GM12878 (cell line): ENCODE measurements around the gene ID3. TPM values are rescaled to one million over a fixed set of nuclear protein-coding genes. Genes with fewer than 3 reads are reported as not detected.
A peak's percentile ranks its signal among the peaks of the same experiment; 100 is the strongest.

Experiments used
- BMI1 ChIP-seq: fragments of 450-650 bp; IDR thresholded peaks from 2 replicates; pipeline ENCODE4 v1.6.1; 2016; ENCODE audit warnings: mild to moderate bottlenecking, moderate library complexity, borderline replicate concordance
- CREM ChIP-seq: IDR thresholded peaks from 2 replicates; pipeline ENCODE4 v1.6.1; 2014; ENCODE audit warnings: antibody characterized with exemption, low read depth
- EGR1 ChIP-seq, 2 experiments: IDR thresholded peaks; 1 replicate in 1 of 2; 2 replicates in 1 of 2; pipeline ENCODE4 v1.6.1; 2011 to 2012; ENCODE audit warnings: low read depth in 2 of 2, low read length in 2 of 2, borderline replicate concordance in 1 of 2, mild to moderate bottlenecking in 1 of 2, moderate library complexity in 1 of 2
- EZH2 ChIP-seq: IDR thresholded peaks from 2 replicates; pipeline ENCODE4 v1.6.1; 2012; ENCODE audit warnings: low read depth, mild to moderate bottlenecking, control low read depth, inconsistent platforms, low read length, borderline replicate concordance; ENCODE audit not compliant: control insufficient read depth
- GATAD2B ChIP-seq: fragments of 450-650 bp; conservative IDR thresholded peaks from 2 replicates; pipeline ENCODE4 v1.6.1; 2017; ENCODE audit warnings: low read depth, mild to moderate bottlenecking, moderate library complexity
- HDAC6 ChIP-seq: fragments of 200-600 bp; sonication (generic); IDR thresholded peaks from one replicate; pipeline ENCODE4 v1.8.0; 2017; ENCODE audit warnings: antibody characterized with exemption; ENCODE audit not compliant: unreplicated experiment
- IKZF1 ChIP-seq: fragments of 450-650 bp; conservative IDR thresholded peaks from 2 replicates; pipeline ENCODE4 v1.6.1; 2017; ENCODE audit warnings: antibody characterized with exemption, mild to moderate bottlenecking
- LARP7 ChIP-seq: fragments of 450-650 bp; IDR thresholded peaks from 2 replicates; pipeline ENCODE4 v1.6.1; 2017; ENCODE audit warnings: mild to moderate bottlenecking
- MEF2B ChIP-seq: fragments of 450-650 bp; IDR thresholded peaks from 2 replicates; pipeline ENCODE4 v1.6.1; 2018; ENCODE audit warnings: mild to moderate bottlenecking, moderate library complexity; ENCODE audit not compliant: partially characterized antibody, poor library complexity, severe bottlenecking
- MTA3 ChIP-seq: IDR thresholded peaks from 2 replicates; pipeline ENCODE4 v1.6.1; 2012; ENCODE audit warnings: low read length, inconsistent platforms, borderline replicate concordance
- POLR2A ChIP-seq: IDR thresholded peaks from 2 replicates; pipeline ENCODE4 v1.6.1; 2011; ENCODE audit warnings: low read depth, mild to moderate bottlenecking, low read length
- RB1 ChIP-seq: fragments of 450-650 bp; formaldehyde crosslinking; IDR thresholded peaks from 2 replicates; pipeline ENCODE4 v1.6.1; 2017; ENCODE audit warnings: mild to moderate bottlenecking, borderline replicate concordance
- SMC3 ChIP-seq: IDR thresholded peaks from 2 replicates; pipeline ENCODE4 v1.6.1; 2011; ENCODE audit warnings: low read length, improper control_type of control experiment, borderline replicate concordance
- STAT1 ChIP-seq: fragments of 450-650 bp; conservative IDR thresholded peaks from 2 replicates; pipeline ENCODE4 v1.6.1; 2014; ENCODE audit warnings: antibody characterized with exemption, mild to moderate bottlenecking
- TBL1XR1 ChIP-seq: IDR thresholded peaks from 2 replicates; pipeline ENCODE4 v1.6.1; 2012; ENCODE audit warnings: low read depth, low read length, improper control_type of control experiment
- TCF3 ChIP-seq: IDR thresholded peaks from 2 replicates; pipeline ENCODE4 v1.6.1; 2012; ENCODE audit warnings: low read depth, mild to moderate bottlenecking, low read length, borderline replicate concordance; ENCODE audit not compliant: insufficient read depth
- ZNF207 ChIP-seq: fragments of 450-650 bp; IDR thresholded peaks from 2 replicates; pipeline ENCODE4 v1.6.1; 2014; ENCODE audit warnings: antibody characterized with exemption, mild to moderate bottlenecking, borderline replicate concordance
- ZSCAN29 ChIP-seq: fragments of 450-650 bp; IDR thresholded peaks from 2 replicates; pipeline ENCODE4 v1.6.1; 2017; ENCODE audit warnings: mild to moderate bottlenecking, moderate library complexity
- polyA plus RNA-seq, 11 experiments: library from polyadenylated mRNA; depleted of rRNA in 4 of 11; unstranded in 6 of 11; stranded (reverse) in 5 of 11; fragments of >200 nt; fragmentation: Nextera tagmentation in 4 of 11; fragmentation: Illumina TruSeq in 1 of 11; extraction: Ambion mirVana in 4 of 11; extraction: Trizol in 1 of 11; gene quantifications; 1 replicate in 1 of 11; 2 replicates in 10 of 11; pipeline versions ENCODE4 v1.2.1 to v1.2.3, GENCODE V29; 2011 to 2016; ENCODE audit warnings: inconsistent platforms in 2 of 11, missing spikeins in 2 of 11, low read depth in 1 of 11
- total RNA-seq, 4 experiments: library from RNA; depleted of rRNA in 3 of 4; stranded (reverse); fragments of >200 nt in 3 of 4; fragmentation: Illumina TruSeq in 1 of 4; extraction: Trizol in 1 of 4; gene quantifications; 2 replicates each; pipeline versions ENCODE4 v1.2.1 to v1.2.3, GENCODE V29; 2013 to 2021
- TF ChIP-seq, protein P1 (sequence below): fragments of 450-650 bp; formaldehyde crosslinking; IDR thresholded peaks from 2 replicates; pipeline ENCODE4 v1.5.0; 2022; ENCODE audit warnings: mild to moderate bottlenecking, missing genetic modification characterization
- TF ChIP-seq, protein P2 (sequence below): fragments of 450-650 bp; IDR thresholded peaks from 2 replicates; pipeline ENCODE4 v1.6.1; 2017; ENCODE audit warnings: low read depth, mild to moderate bottlenecking, moderate library complexity
- TF ChIP-seq, protein P3 (sequence below): fragments of 450-650 bp; IDR thresholded peaks from 2 replicates; pipeline ENCODE4 v1.6.1; 2017; ENCODE audit warnings: mild to moderate bottlenecking, moderate library complexity

ID3 gene
- total and polyA plus RNA-seq, 10 of the 15 experiments (the other 5 are each of a cell fraction or from before 2014, with no cell fraction given): 42.7 to 475 (median 207) TPM

DNA sequence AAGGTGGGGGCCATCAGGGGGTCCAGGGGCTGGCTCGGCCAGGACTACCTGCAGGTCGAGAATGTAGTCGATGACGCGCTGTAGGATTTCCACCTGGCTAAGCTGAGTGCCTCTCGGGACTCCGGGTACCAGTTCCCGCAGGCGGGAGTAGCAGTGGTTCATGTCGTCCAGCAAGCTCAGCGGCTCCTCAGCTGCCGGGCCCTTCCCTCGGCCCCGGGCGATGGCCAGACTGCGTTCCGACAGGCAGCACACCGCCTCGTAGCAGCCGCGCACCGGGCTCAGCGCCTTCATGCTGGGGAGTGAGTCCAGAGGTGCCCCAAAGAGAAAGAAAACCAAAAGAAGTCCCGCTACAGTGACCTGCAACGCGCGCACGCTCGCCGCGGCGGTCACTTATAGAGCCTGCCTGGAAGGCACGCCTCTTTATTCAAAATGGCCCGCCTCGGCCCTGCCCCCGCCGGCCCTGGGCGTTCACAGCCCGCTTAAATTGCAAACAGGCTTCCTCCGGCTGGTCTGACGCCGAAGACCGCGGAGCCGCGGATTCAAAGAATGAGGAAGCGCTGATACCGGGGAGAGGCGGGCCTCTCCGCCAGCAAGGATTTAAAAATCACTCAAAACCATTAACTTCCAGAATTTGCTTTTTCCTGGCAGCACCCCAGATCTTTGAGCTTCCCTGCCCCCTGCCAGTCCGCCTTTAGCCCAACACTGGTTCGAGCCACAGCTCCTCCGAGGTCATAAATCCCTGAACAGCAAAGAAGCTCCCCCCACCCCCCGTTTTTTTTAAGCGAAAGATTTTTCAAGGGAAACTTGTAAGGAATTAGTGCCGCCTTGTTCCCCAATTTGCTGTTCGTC, at the start of gene ID3 (continued):
- TF ChIP-seq, protein P1, sequence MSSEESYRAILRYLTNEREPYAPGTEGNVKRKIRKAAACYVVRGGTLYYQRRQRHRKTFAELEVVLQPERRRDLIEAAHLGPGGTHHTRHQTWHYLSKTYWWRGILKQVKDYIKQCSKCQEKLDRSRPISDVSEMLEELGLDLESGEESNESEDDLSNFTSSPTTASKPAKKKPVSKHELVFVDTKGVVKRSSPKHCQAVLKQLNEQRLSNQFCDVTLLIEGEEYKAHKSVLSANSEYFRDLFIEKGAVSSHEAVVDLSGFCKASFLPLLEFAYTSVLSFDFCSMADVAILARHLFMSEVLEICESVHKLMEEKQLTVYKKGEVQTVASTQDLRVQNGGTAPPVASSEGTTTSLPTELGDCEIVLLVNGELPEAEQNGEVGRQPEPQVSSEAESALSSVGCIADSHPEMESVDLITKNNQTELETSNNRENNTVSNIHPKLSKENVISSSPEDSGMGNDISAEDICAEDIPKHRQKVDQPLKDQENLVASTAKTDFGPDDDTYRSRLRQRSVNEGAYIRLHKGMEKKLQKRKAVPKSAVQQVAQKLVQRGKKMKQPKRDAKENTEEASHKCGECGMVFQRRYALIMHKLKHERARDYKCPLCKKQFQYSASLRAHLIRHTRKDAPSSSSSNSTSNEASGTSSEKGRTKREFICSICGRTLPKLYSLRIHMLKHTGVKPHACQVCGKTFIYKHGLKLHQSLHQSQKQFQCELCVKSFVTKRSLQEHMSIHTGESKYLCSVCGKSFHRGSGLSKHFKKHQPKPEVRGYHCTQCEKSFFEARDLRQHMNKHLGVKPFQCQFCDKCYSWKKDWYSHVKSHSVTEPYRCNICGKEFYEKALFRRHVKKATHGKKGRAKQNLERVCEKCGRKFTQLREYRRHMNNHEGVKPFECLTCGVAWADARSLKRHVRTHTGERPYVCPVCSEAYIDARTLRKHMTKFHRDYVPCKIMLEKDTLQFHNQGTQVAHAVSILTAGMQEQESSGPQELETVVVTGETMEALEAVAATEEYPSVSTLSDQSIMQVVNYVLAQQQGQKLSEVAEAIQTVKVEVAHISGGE (CRISPR knock-in tag): no peak
- 0 out of 2 replicates have a peak, but pooled peaks have one; percentile 18 for TF ChIP-seq STAT1
- no peak for TF ChIP-seq EZH2
- no peak for TF ChIP-seq CREM
- TF ChIP-seq GATAD2B: no peak; the same call in 1 of the 2 replicates
- no peak; the same call in 1 of the 2 replicates for TF ChIP-seq ZNF207
- peak; percentile 57; the same call in 1 of the 2 replicates for TF ChIP-seq IKZF1
- TF ChIP-seq POLR2A: peak; percentile 98
- TF ChIP-seq TCF3: peak; percentile 43; the same call in 1 of the 2 replicates
- TF ChIP-seq BMI1: no peak
- TF ChIP-seq, protein P2, sequence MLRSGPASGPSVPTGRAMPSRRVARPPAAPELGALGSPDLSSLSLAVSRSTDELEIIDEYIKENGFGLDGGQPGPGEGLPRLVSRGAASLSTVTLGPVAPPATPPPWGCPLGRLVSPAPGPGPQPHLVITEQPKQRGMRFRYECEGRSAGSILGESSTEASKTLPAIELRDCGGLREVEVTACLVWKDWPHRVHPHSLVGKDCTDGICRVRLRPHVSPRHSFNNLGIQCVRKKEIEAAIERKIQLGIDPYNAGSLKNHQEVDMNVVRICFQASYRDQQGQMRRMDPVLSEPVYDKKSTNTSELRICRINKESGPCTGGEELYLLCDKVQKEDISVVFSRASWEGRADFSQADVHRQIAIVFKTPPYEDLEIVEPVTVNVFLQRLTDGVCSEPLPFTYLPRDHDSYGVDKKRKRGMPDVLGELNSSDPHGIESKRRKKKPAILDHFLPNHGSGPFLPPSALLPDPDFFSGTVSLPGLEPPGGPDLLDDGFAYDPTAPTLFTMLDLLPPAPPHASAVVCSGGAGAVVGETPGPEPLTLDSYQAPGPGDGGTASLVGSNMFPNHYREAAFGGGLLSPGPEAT: peak; percentile 55
- TF ChIP-seq, protein P3, sequence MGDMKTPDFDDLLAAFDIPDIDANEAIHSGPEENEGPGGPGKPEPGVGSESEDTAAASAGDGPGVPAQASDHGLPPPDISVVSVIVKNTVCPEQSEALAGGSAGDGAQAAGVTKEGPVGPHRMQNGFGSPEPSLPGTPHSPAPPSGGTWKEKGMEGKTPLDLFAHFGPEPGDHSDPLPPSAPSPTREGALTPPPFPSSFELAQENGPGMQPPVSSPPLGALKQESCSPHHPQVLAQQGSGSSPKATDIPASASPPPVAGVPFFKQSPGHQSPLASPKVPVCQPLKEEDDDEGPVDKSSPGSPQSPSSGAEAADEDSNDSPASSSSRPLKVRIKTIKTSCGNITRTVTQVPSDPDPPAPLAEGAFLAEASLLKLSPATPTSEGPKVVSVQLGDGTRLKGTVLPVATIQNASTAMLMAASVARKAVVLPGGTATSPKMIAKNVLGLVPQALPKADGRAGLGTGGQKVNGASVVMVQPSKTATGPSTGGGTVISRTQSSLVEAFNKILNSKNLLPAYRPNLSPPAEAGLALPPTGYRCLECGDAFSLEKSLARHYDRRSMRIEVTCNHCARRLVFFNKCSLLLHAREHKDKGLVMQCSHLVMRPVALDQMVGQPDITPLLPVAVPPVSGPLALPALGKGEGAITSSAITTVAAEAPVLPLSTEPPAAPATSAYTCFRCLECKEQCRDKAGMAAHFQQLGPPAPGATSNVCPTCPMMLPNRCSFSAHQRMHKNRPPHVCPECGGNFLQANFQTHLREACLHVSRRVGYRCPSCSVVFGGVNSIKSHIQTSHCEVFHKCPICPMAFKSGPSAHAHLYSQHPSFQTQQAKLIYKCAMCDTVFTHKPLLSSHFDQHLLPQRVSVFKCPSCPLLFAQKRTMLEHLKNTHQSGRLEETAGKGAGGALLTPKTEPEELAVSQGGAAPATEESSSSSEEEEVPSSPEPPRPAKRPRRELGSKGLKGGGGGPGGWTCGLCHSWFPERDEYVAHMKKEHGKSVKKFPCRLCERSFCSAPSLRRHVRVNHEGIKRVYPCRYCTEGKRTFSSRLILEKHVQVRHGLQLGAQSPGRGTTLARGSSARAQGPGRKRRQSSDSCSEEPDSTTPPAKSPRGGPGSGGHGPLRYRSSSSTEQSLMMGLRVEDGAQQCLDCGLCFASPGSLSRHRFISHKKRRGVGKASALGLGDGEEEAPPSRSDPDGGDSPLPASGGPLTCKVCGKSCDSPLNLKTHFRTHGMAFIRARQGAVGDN: peak; percentile 78; the same call in 1 of the 2 replicates
- peak; percentile 9 for TF ChIP-seq MEF2B
- TF ChIP-seq SMC3: no peak
- peak; percentile 87; the same call in 1 of the 2 replicates for TF ChIP-seq RB1
- TF ChIP-seq HDAC6: peak; percentile 68
- 0 out of 3 replicates have a peak, but pooled peaks of 1 of the 2 experiments have one; percentile 49 for TF ChIP-seq EGR1 (IDR thresholded peaks at IDR 0.05; ENCODE audit: borderline replicate concordance in 1 of 2, low read depth in 2 of 2, low read length in 2 of 2)
- no peak for TF ChIP-seq ZSCAN29
- 0 out of 2 replicates have a peak, but pooled peaks have one; percentile 28 for TF ChIP-seq LARP7
- no peak for TF ChIP-seq MTA3
- peak; percentile 74; the same call in 1 of the 2 replicates for TF ChIP-seq TBL1XR1
